ENCODE results near the gene TIAM1.

TIAM1 gene

DNA sequence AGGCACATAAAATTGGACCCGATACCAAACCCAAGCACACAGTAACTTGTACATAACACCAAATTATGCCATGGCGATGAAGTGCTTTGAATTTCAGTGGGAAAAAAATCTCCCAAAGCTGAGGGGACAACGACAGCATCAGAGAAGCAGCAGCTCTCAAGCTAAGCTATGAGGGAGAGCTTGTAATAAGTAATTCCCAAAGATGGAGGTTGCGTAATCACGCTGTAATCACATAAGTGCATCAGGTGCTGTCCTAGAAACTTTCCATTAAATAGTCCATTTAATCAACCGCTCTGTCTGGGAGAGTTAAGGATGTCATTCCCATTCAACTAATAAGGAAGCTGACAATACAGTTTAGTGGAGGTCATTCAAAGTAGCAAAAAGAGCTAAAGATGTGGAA lies 268.2 kb downstream of the TIAM1 start:
- no peak for DNase-seq

DNA sequence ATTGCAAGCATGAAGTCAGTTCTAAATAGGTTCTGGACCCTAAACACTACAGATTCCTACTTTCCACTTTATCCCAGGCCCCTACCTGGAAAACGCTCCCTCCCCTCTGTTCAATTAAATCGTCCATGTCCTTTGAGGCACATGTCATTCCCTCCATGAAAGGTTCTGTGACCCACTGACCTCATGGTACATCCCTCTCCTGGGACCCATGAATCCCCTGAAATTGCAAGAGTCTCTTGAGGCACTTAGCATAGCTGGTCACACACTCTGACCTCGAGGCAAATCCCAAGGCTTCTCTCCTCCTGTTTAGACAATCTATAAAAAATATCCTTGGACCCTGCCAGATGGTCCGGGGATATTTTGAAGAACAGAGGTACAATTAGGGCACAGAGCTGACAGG lies 271.5 kb downstream of the TIAM1 start:
- no peak for DNase-seq

Data from CD4-positive, alpha-beta T cell treated with Interleukin-17A for 4 hours (primary cell).